Suprapubic skin (tissue), 4 donors: ENCODE measurements around the gene ATG16L2. TPM values are rescaled to one million over a fixed set of nuclear protein-coding genes. Genes with fewer than 3 reads are reported as not detected.

ENCODE experiments used
- DNase-seq, 2 donors: peaks; one replicate each; pipeline ENCODE4 v3.0.0-alpha.2; 2019; ENCODE audit warnings: low spot score in 2 of 2
- H3K27ac ChIP-seq: fragments of 200-600 bp; sonication (generic); one replicate; pipeline ENCODE4 v1.5.1; 2019
- H3K27me3 ChIP-seq: fragments of 200-600 bp; sonication (generic); one replicate; pipeline ENCODE4 v1.5.1; 2019
- H3K36me3 ChIP-seq: fragments of 200-600 bp; sonication (generic); one replicate; pipeline ENCODE4 v1.5.1; 2019
- H3K4me1 ChIP-seq: fragments of 200-600 bp; sonication (generic); one replicate; pipeline ENCODE4 v1.5.1; 2019
- H3K4me3 ChIP-seq: fragments of 200-600 bp; sonication (generic); one replicate; pipeline ENCODE4 v1.5.1; 2019; ENCODE audit warnings: mild to moderate bottlenecking
- H3K9me3 ChIP-seq: fragments of 200-600 bp; sonication (generic); one replicate; pipeline ENCODE4 v1.5.1; 2019
- EP300 ChIP-seq: sonication (generic); formaldehyde crosslinking; IDR thresholded peaks from one replicate; pipeline ENCODE4 v1.6.1; 2017; ENCODE audit warnings: antibody characterized with exemption
- POLR2A ChIP-seq, 2 donors: fragments of 450-650 bp; IDR thresholded peaks; one replicate each; pipeline ENCODE4 v1.6.1; 2017; ENCODE audit warnings: antibody characterized with exemption in 2 of 2, mild to moderate bottlenecking in 2 of 2, moderate library complexity in 2 of 2
- POLR2AphosphoS5 ChIP-seq, 3 donors: sonication (generic); formaldehyde crosslinking; IDR thresholded peaks; one replicate each; pipeline ENCODE4 v1.6.1; 2017; ENCODE audit warnings: antibody characterized with exemption in 3 of 3
- WGBS: methylation state at CpG from one replicate; pipeline ENCODE4 v1.1.5; 2018; 5-methylcytosine and 5-hydroxymethylcytosine counted together
- total RNA-seq, 4 donors: library from RNA; depleted of rRNA; stranded (reverse); fragments of >200 nt; gene quantifications; one replicate each; pipeline ENCODE4 v1.1.0, GENCODE V29; 2016
- TF ChIP-seq, protein P1 (sequence below), 2 donors: fragments of 200-600 bp in 1 of 2; fragments of 450-650 bp in 1 of 2; sonication (generic) in 1 of 2; IDR thresholded peaks; one replicate each; pipeline ENCODE4 v1.5.1; 2016 to 2019; ENCODE audit warnings: antibody characterized with exemption in 2 of 2, mild to moderate bottlenecking in 1 of 2, moderate library complexity in 1 of 2

The ATG16L2 gene
- total RNA-seq, 4 donors from 2014 or later = 81.9 to 231 (median 111) TPM

DNA sequence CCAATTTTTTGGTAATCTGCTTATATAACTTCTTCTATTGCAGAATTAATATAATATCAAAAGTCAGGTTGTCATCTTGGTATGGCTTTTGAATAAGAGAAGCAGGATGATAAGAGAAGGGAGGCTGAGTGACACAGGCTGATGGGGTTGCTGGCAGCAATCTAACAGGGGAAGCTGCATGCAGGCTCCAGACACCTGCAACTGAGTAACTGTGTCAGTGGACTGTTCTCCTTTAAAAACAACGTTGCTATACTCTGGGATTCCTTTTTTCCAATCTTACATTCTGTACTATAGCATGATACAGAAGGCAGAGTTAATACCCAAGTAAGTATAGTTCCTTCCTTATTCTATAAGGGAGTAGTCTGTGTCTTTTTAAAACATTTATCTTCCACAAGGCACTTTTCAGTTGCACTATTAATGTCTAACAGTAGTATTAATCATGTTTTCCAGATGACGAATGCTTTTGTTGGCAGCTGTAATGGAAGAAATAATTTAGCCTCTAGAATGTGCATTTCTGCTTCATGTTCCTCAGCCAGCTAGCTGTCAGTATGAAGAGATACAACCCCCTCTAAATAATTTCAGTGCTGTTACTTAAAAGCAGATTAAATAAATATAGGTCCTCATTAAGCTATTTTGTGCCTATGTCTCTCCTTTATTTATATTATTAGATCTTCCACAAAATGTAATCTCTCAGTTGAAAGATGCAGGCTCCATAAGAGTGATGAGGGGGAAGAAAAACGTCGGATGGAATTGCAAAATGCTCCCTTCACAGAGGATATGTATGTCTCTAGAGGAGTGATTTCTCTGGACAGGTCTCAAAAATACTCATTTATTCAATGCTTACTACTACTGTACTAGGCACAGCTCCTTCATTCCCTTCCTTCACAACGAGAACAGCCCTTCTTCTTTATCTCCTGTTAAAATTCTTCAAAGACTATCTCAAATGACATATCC lies 50.8 kb downstream of the ATG16L2 start:
- Histone ChIP-seq H3K4me3 (no peak overlapping the region), H3K27me3 (no peaks in the 10 kb centered on the region), H3K27ac (no peak overlapping the region), H3K36me3 (no peaks in the 10 kb centered on the region), H3K4me1 (peaks cover 6% of the 10 kb centered on the region), H3K9me3 (no peaks in the 10 kb centered on the region)
- 33% methylated on average over 5 of the region's 5 CpGs for WGBS
- no peak for DNase-seq
- TF ChIP-seq EP300 = no peak
- TF ChIP-seq, protein P1, sequence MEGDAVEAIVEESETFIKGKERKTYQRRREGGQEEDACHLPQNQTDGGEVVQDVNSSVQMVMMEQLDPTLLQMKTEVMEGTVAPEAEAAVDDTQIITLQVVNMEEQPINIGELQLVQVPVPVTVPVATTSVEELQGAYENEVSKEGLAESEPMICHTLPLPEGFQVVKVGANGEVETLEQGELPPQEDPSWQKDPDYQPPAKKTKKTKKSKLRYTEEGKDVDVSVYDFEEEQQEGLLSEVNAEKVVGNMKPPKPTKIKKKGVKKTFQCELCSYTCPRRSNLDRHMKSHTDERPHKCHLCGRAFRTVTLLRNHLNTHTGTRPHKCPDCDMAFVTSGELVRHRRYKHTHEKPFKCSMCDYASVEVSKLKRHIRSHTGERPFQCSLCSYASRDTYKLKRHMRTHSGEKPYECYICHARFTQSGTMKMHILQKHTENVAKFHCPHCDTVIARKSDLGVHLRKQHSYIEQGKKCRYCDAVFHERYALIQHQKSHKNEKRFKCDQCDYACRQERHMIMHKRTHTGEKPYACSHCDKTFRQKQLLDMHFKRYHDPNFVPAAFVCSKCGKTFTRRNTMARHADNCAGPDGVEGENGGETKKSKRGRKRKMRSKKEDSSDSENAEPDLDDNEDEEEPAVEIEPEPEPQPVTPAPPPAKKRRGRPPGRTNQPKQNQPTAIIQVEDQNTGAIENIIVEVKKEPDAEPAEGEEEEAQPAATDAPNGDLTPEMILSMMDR (IDR thresholded peaks at IDR 0.05) = no peak
- no peak for TF ChIP-seq POLR2A (IDR thresholded peaks at IDR 0.05)
- TF ChIP-seq POLR2AphosphoS5 (IDR thresholded peaks at IDR 0.05) = no peak

DNA sequence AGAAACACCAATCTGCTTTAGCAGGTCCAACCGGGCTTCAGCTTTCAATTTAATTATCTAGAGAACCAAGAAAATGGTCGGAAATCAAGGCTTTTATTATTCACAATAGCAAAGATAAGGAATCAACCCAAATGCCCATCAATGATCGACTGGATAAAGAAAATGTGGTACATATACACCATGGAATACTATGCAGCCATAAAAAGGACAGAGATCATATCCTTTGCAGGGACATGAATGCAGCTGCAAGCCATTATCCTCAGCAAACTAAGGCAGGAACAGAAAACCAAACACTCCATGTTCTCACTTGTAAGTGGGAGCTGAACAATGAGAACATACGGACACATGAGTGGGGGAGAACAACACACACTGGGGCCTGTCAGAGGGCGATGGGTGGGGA lies 53.8 kb downstream of the ATG16L2 start:
- no peak for DNase-seq
- H3K36me3 ChIP-seq = no peaks in the 10 kb centered on the region
- H3K4me1 ChIP-seq = peaks cover 6% of the 10 kb centered on the region
- TF ChIP-seq, protein P1 (IDR thresholded peaks at IDR 0.05) = no peak
- TF ChIP-seq POLR2AphosphoS5 (IDR thresholded peaks at IDR 0.05) = no peak
- no peak for TF ChIP-seq POLR2A (IDR thresholded peaks at IDR 0.05)
- TF ChIP-seq EP300 = no peak
- H3K27me3 ChIP-seq = no peaks in the 10 kb centered on the region
- no peaks in the 10 kb centered on the region for H3K9me3 ChIP-seq
- no peak overlapping the region for H3K4me3 ChIP-seq
- H3K27ac ChIP-seq = no peak overlapping the region
- WGBS = 96% methylated on average over 5 of the region's 5 CpGs

DNA sequence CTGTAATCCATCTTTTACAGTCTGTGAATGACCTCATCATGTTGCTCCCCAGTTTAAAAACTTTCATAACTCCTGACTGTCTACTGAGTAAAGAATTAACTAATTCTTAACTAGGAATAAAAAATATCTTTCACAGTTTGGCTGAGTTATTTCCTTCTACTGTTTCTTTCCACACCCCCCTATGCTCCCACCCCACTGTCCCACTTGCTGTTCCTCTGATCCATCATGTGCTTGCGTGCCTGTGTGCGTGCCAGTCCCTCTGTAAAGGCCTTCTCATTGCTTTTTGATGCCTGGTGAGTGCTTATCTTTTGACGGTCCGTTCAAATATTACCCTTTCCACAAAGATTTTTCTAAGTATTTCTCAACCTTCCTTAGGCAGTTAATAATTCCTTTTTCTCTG lies 55.6 kb downstream of the ATG16L2 start:
- H3K4me3 ChIP-seq = no peak overlapping the region
- H3K36me3 ChIP-seq = no peaks in the 10 kb centered on the region
- no peak overlapping the region for H3K27ac ChIP-seq
- no peak for DNase-seq
- TF ChIP-seq EP300 (no peak), POLR2A (IDR thresholded peaks at IDR 0.05) (no peak), POLR2AphosphoS5 (IDR thresholded peaks at IDR 0.05) (no peak)
- TF ChIP-seq, protein P1 (IDR thresholded peaks at IDR 0.05) = no peak
- WGBS = 90% methylated on average over 4 of the region's 4 CpGs
- no peaks in the 10 kb centered on the region for H3K9me3 ChIP-seq
- no peaks in the 10 kb centered on the region for H3K27me3 ChIP-seq
- H3K4me1 ChIP-seq = peaks cover 2% of the 10 kb centered on the region

DNA sequence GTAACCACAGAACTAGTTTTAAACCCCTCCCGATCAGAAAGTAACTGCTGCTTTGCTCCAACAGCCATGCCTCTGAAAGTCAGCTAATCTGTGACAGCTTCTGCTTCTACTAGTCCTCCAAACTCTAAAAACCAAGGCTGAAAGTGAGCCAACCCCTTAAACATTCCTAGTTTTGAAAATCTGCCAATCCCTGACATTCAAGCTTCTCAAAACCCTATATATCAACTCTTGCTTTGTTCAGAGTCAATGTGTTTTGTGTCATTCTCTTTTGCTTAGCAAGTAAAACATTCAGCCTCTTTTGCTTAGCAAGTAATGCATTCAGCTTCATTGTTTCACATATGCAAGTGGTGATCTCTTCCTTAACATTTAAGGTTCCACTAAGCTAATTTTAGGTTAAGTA lies 56.9 kb downstream of the ATG16L2 start:
- Histone ChIP-seq H3K9me3 (no peaks in the 10 kb centered on the region), H3K27ac (no peak overlapping the region), H3K4me1 (no peaks in the 10 kb centered on the region), H3K36me3 (no peaks in the 10 kb centered on the region), H3K4me3 (no peak overlapping the region), H3K27me3 (no peaks in the 10 kb centered on the region)
- no peak for TF ChIP-seq POLR2A (IDR thresholded peaks at IDR 0.05)
- no peak for TF ChIP-seq EP300
- DNase-seq = no peak
- WGBS = 84% methylated on average over 1 of the region's 1 CpG

DNA sequence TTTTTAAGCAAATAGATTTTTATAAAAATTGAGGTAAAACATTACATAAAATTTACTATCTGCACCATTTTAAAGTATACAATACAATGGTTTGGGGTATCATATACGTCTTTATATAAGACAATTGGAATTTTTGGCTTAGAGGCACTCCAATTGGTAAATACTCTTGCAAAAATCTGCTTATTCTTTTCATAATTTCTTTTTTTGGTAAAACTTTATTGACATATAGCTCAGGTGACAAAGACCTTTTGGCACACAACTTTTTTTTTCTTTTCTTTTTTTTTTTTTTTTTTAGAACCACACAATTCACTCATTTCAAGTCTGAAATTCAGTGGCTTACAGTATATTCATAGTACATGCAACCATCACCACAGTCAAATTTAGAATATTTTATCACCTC lies 57.8 kb downstream of the ATG16L2 start:
- Histone ChIP-seq H3K27ac (no peak overlapping the region), H3K4me3 (no peak overlapping the region), H3K27me3 (no peaks in the 10 kb centered on the region), H3K4me1 (no peaks in the 10 kb centered on the region), H3K36me3 (no peaks in the 10 kb centered on the region), H3K9me3 (no peaks in the 10 kb centered on the region)
- WGBS = 94% methylated on average over 1 of the region's 1 CpG
- DNase-seq = no peak
- TF ChIP-seq POLR2A (IDR thresholded peaks at IDR 0.05) = no peak
- TF ChIP-seq, protein P1 (IDR thresholded peaks at IDR 0.05) = no peak
- TF ChIP-seq EP300 = no peak
- no peak for TF ChIP-seq POLR2AphosphoS5 (IDR thresholded peaks at IDR 0.05)
